H9 (cell line): ENCODE measurements around the gene TXNDC8. TPM values are rescaled to one million over a fixed set of nuclear protein-coding genes. Genes with fewer than 3 reads are reported as not detected.

ENCODE experiments used
- DNase-seq: peaks from one replicate; pipeline ENCODE4 v3.0.0-alpha.2; 2017
- H2AFZ ChIP-seq: one replicate; pipeline ENCODE4 v1.6.1; 2013; ENCODE audit warnings: mild to moderate bottlenecking, low read length, control low read depth, moderate library complexity
- H2AK5ac ChIP-seq: 2 replicates; pipeline ENCODE4 v1.6.1; 2013; ENCODE audit warnings: low read length, control low read depth, mixed read lengths; ENCODE audit not compliant: insufficient read length
- H2BK120ac ChIP-seq: one replicate; pipeline ENCODE4 v1.6.1; 2013; ENCODE audit warnings: low read depth, mild to moderate bottlenecking, low read length, control low read depth, inconsistent platforms; ENCODE audit not compliant: poor library complexity, severe bottlenecking
- H2BK12ac ChIP-seq: 2 replicates; pipeline ENCODE4 v1.6.1; 2013; ENCODE audit warnings: low read length, control low read depth, mixed read lengths, low read depth; ENCODE audit not compliant: insufficient read length
- H2BK15ac ChIP-seq: 2 replicates; pipeline ENCODE4 v1.6.1; 2013; ENCODE audit warnings: low read depth, low read length, control low read depth
- H2BK20ac ChIP-seq: one replicate; pipeline ENCODE4 v1.6.1; 2013; ENCODE audit warnings: low read depth, mild to moderate bottlenecking, low read length, control low read depth, inconsistent platforms; ENCODE audit not compliant: poor library complexity, severe bottlenecking
- H2BK5ac ChIP-seq: 2 replicates; pipeline ENCODE4 v1.6.1; 2013; ENCODE audit warnings: low read length, control low read depth, mixed read lengths; ENCODE audit not compliant: insufficient read length
- H3K14ac ChIP-seq: 2 replicates; pipeline ENCODE4 v1.6.1; 2013; ENCODE audit warnings: low read length, control low read depth; ENCODE audit not compliant: insufficient read depth
- H3K18ac ChIP-seq: 2 replicates; pipeline ENCODE4 v1.6.1; 2013; ENCODE audit warnings: low read depth, mild to moderate bottlenecking, mixed read lengths, low read length, control low read depth; ENCODE audit not compliant: insufficient read length
- H3K23ac ChIP-seq: 2 replicates; pipeline ENCODE4 v1.6.1; 2013; ENCODE audit warnings: low read length, control low read depth, mixed read lengths, low read depth; ENCODE audit not compliant: insufficient read length
- H3K23me2 ChIP-seq: 2 replicates; pipeline ENCODE4 v1.6.1; 2013; ENCODE audit warnings: low read depth, mild to moderate bottlenecking, mixed read lengths, low read length, control low read depth; ENCODE audit not compliant: insufficient read length, poor library complexity, severe bottlenecking
- H3K27ac ChIP-seq: 2 replicates; pipeline ENCODE4 v1.5.1; 2013; ENCODE audit warnings: low read length, control low read depth, mixed read lengths, low read depth; ENCODE audit not compliant: insufficient read length
- H3K27me3 ChIP-seq: 2 replicates; pipeline ENCODE4 v1.6.1; 2013; ENCODE audit warnings: low read length, control low read depth, inconsistent platforms; ENCODE audit not compliant: insufficient read depth
- H3K4ac ChIP-seq: 2 replicates; pipeline ENCODE4 v1.6.1; 2013; ENCODE audit warnings: low read depth, mild to moderate bottlenecking, control low read depth, inconsistent platforms, low read length, moderate library complexity
- H3K4me1 ChIP-seq: 2 replicates; pipeline ENCODE4 v1.6.1; 2013; ENCODE audit warnings: low read length, control low read depth, inconsistent platforms; ENCODE audit not compliant: insufficient read depth
- H3K4me2 ChIP-seq: 2 replicates; pipeline ENCODE4 v1.6.1; 2013; ENCODE audit warnings: low read length, control low read depth, mixed read lengths; ENCODE audit not compliant: insufficient read length, insufficient read depth
- H3K56ac ChIP-seq: 2 replicates; pipeline ENCODE4 v1.6.1; 2013; ENCODE audit warnings: low read depth, mild to moderate bottlenecking, mixed read lengths, low read length, control low read depth; ENCODE audit not compliant: insufficient read length
- H3K79me1 ChIP-seq: 2 replicates; pipeline ENCODE4 v1.6.1; 2013; ENCODE audit warnings: low read depth, mild to moderate bottlenecking, moderate library complexity, low read length, control low read depth, inconsistent platforms; ENCODE audit not compliant: insufficient read depth, poor library complexity, severe bottlenecking
- H3K79me2 ChIP-seq: 2 replicates; pipeline ENCODE4 v1.6.1; 2013; ENCODE audit warnings: low read length, control low read depth, inconsistent platforms; ENCODE audit not compliant: insufficient read depth
- H3K9ac ChIP-seq: 2 replicates; pipeline ENCODE4 v1.6.1; 2013; ENCODE audit warnings: low read length, control low read depth, mixed read lengths; ENCODE audit not compliant: insufficient read length; ENCODE audit errors: extremely low read depth
- H3K9me3 ChIP-seq: one replicate; pipeline ENCODE4 v1.6.1; 2013; ENCODE audit warnings: low read depth, low read length, inconsistent platforms; ENCODE audit not compliant: control insufficient read depth
- H3T11ph ChIP-seq: one replicate; pipeline ENCODE4 v1.6.1; 2013; ENCODE audit warnings: mild to moderate bottlenecking, low read length, control low read depth, inconsistent platforms
- H4K20me1 ChIP-seq: one replicate; pipeline ENCODE4 v1.6.1; 2013; ENCODE audit not compliant: control insufficient read depth, insufficient read length, insufficient read depth
- H4K5ac ChIP-seq: 2 replicates; pipeline ENCODE4 v1.6.1; 2013; ENCODE audit warnings: low read depth, mild to moderate bottlenecking, mixed read lengths, low read length, control low read depth; ENCODE audit not compliant: insufficient read length
- H4K8ac ChIP-seq: replicated peaks from 2 replicates; pipeline ENCODE4 v1.6.1; 2013; ENCODE audit warnings: low read length, control low read depth, mixed read lengths, low read depth; ENCODE audit not compliant: insufficient read length
- H4K91ac ChIP-seq: 2 replicates; pipeline ENCODE4 v1.6.1; 2013; ENCODE audit warnings: low read depth, mild to moderate bottlenecking, moderate library complexity, mixed read lengths, low read length, control low read depth; ENCODE audit not compliant: insufficient read length
- H3K27ac Mint-ChIP-seq, 3 experiments: 2 replicates in 2 of 3; 3 replicates in 1 of 3; pipeline ENCODE4 v1.8.0; 2020 to 2021; ENCODE audit warnings: mixed read lengths in 3 of 3, mild to moderate bottlenecking in 1 of 3, moderate library complexity in 1 of 3
- H3K27me3 Mint-ChIP-seq: 2 replicates; pipeline ENCODE4 v1.8.0; 2021; ENCODE audit warnings: low read depth, mild to moderate bottlenecking, moderate library complexity, mixed read lengths
- H3K36me3 Mint-ChIP-seq, 3 experiments: 2 replicates in 2 of 3; 3 replicates in 1 of 3; pipeline ENCODE4 v1.8.0; 2020 to 2021; ENCODE audit warnings: low read depth in 3 of 3, mixed read lengths in 3 of 3; ENCODE audit not compliant: insufficient read depth in 1 of 3
- H3K4me1 Mint-ChIP-seq, 2 experiments: 2 replicates each; pipeline ENCODE4 v1.8.0; 2020; ENCODE audit warnings: mixed read lengths in 2 of 2
- H3K4me3 Mint-ChIP-seq, 2 experiments: 2 replicates in 1 of 2; 3 replicates in 1 of 2; pipeline ENCODE4 v1.8.0; 2020 to 2021; ENCODE audit warnings: mild to moderate bottlenecking in 2 of 2, mixed read lengths in 2 of 2, moderate library complexity in 1 of 2
- H3K9me3 Mint-ChIP-seq, 2 experiments: 2 replicates in 1 of 2; 3 replicates in 1 of 2; pipeline ENCODE4 v1.8.0; 2020; ENCODE audit warnings: mild to moderate bottlenecking in 2 of 2, mixed read lengths in 2 of 2, moderate library complexity in 1 of 2
- WGBS: extraction: QIAGEN DNeasy Blood & Tissue Kit; methylation state at CpG from one replicate; pipeline ENCODE4 v1.1.7; 2013; ENCODE audit warnings: missing lambda C conversion rate, low lambda C conversion rate, mixed read lengths; ENCODE audit not compliant: insufficient read length; ENCODE audit errors: extremely low coverage; 5-methylcytosine and 5-hydroxymethylcytosine counted together
- total RNA-seq: library from RNA; stranded (reverse); gene quantifications from 2 replicates; pipeline ENCODE4 v1.2.1, GENCODE V29; 2021
- TF ChIP-seq, protein P1 (sequence below): fragments of 200-600 bp; sonication (generic); conservative IDR thresholded peaks from 3 replicates; pipeline ENCODE4 v1.8.0; 2021; ENCODE audit warnings: antibody characterized with exemption, mild to moderate bottlenecking

TXNDC8 gene
- total RNA-seq, 1 experiment from 2014 or later: not detected

DNA sequence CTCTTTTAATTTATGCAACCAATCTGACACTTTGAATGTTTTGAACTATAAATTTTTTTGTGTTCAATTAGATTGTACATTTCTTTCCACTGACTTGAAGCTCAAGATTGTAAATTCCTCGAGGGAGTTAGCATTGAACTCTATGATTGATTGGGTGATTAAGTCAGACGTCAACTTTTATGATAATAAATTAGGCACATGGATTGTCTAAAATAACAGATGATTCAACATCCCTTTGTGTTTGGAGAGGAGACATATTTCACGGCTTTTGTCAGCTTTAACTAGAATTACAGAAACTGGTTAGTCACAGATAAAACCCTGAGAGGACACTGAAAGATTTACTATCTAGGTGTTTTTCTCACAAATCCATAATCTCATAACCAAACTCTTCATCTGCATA is 32.7 kb upstream of the TXNDC8 start:
- no peak for DNase-seq
- Histone ChIP-seq H3K9ac (no peak overlapping the region), H3K27me3 (no peaks in the 10 kb centered on the region), H3K9me3 (no peaks in the 10 kb centered on the region), H3K4me1 (no peaks in the 10 kb centered on the region), H4K91ac (no peak overlapping the region), H3K14ac (no peak overlapping the region), H3K79me1 (no peaks in the 10 kb centered on the region), H2BK12ac (no peak overlapping the region), H4K5ac (no peak overlapping the region), H3K79me2 (no peaks in the 10 kb centered on the region), H2BK15ac (no peak overlapping the region), H3K23me2 (no peaks in the 10 kb centered on the region), H2BK120ac (no peak overlapping the region), H2BK20ac (no peak overlapping the region), H3K56ac (no peak overlapping the region), H3K18ac (no peak overlapping the region), H2AK5ac (no peak overlapping the region), H3T11ph (no peak overlapping the region), H3K4ac (no peak overlapping the region), H2BK5ac (no peak overlapping the region), H3K27ac (no peak overlapping the region), H3K4me2 (no peak overlapping the region), H2AFZ (no peak overlapping the region), H4K20me1 (no peaks in the 10 kb centered on the region), H3K23ac (no peak overlapping the region), H4K8ac (no peak overlapping the region)
- Mint-ChIP-seq H3K27me3 (no peaks in the 10 kb centered on the region), H3K4me3 (no peak overlapping the region), H3K9me3 (no peaks in the 10 kb centered on the region), H3K36me3 (no peaks in the 10 kb centered on the region), H3K4me1 (no peaks in the 10 kb centered on the region), H3K27ac (no peak overlapping the region)
- WGBS: no CpG with 5 or more reads among the region's 3 CpGs
- TF ChIP-seq, protein P1, sequence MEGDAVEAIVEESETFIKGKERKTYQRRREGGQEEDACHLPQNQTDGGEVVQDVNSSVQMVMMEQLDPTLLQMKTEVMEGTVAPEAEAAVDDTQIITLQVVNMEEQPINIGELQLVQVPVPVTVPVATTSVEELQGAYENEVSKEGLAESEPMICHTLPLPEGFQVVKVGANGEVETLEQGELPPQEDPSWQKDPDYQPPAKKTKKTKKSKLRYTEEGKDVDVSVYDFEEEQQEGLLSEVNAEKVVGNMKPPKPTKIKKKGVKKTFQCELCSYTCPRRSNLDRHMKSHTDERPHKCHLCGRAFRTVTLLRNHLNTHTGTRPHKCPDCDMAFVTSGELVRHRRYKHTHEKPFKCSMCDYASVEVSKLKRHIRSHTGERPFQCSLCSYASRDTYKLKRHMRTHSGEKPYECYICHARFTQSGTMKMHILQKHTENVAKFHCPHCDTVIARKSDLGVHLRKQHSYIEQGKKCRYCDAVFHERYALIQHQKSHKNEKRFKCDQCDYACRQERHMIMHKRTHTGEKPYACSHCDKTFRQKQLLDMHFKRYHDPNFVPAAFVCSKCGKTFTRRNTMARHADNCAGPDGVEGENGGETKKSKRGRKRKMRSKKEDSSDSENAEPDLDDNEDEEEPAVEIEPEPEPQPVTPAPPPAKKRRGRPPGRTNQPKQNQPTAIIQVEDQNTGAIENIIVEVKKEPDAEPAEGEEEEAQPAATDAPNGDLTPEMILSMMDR: no peak
